ENCODE results near the gene SIT1.

The SIT1 gene

GRCh38 chr9:35606726-35607125 is 44.0 kb downstream of the SIT1 start:
- no peak overlapping the region for H2BK15ac ChIP-seq (ENCODE audit: low read length)
- no peak overlapping the region for H2BK12ac ChIP-seq (ENCODE audit: low read length)
- H3K14ac ChIP-seq (ENCODE audit: low read length), result no peak overlapping the region
- no peak overlapping the region for H3K18ac ChIP-seq (ENCODE audit: low read length)
- H2BK5ac ChIP-seq (ENCODE audit: low read length), result no peak overlapping the region
- H3K4me3 ChIP-seq (ENCODE audit: low read length in 2 of 2), result peak overlapping the region in 1 of 2 donors; percentile 2
- no peak overlapping the region for H2BK120ac ChIP-seq (ENCODE audit: low read depth, low read length)
- no CpG with 5 or more reads among the region's 7 CpGs for WGBS, 2 donors (ENCODE audit: extremely low coverage in 2 of 2, insufficient read length in 2 of 2, insufficient replicate concordance in 1 of 2)
- no peak overlapping the region for H2AK5ac ChIP-seq (ENCODE audit: low read depth, low read length)
- DNase-seq (ENCODE audit: low spot score), result no peak
- H2AFZ ChIP-seq (ENCODE audit: low read length), result no peak overlapping the region
- no peaks in the 10 kb centered on the region for H3K27me3 ChIP-seq (ENCODE audit: control insufficient read depth in 3 of 3, insufficient read depth in 3 of 3, low read depth in 1 of 3, low read length in 3 of 3)
- H3K79me1 ChIP-seq (ENCODE audit: low read depth, low read length), result peaks cover 5% of the 10 kb centered on the region
- H3K9ac ChIP-seq (ENCODE audit: low read depth, low read length, poor library complexity), result no peak overlapping the region
- H3K9me3 ChIP-seq (replicated peaks in 1 of 2; ENCODE audit: control insufficient read depth in 2 of 2, insufficient read depth in 1 of 2, low read depth in 1 of 2, low read length in 2 of 2), result no peaks in the 10 kb centered on the region
- no peak overlapping the region for H3K27ac ChIP-seq (replicated peaks; ENCODE audit: low read length)
- H3K23ac ChIP-seq (ENCODE audit: low read depth, low read length, poor library complexity), result no peak overlapping the region
- H4K91ac ChIP-seq (ENCODE audit: low read depth, low read length, poor library complexity), result no peak overlapping the region
- H3K4ac ChIP-seq (ENCODE audit: low read length), result no peak overlapping the region
- H4K8ac ChIP-seq (ENCODE audit: low read depth, low read length), result no peak overlapping the region
- H3K4me2 ChIP-seq (ENCODE audit: insufficient read depth, low read length, poor library complexity, severe bottlenecking), result no peak overlapping the region
- peaks cover 9 to 10% of the 10 kb centered on the region in 2 donors for H3K4me1 ChIP-seq (ENCODE audit: control insufficient read depth in 2 of 2, insufficient read depth in 1 of 2, low read depth in 1 of 2, low read length in 2 of 2)
- peaks cover 26 to 36% of the 10 kb centered on the region in 2 donors for H3K36me3 ChIP-seq (replicated peaks in 1 of 2; ENCODE audit: control insufficient read depth in 2 of 2, insufficient read depth in 2 of 2, low read length in 2 of 2)

- Histone ChIP-seq H3K4me3 (ENCODE audit: low read length in 2 of 2) (peak overlapping the region; percentile 72 to 91), H2BK15ac (ENCODE audit: low read length) (no peak overlapping the region), H3K23ac (ENCODE audit: low read depth, low read length, poor library complexity) (peak overlapping the region; percentile 86), H3K14ac (ENCODE audit: low read length) (no peak overlapping the region), H2AK5ac (ENCODE audit: low read depth, low read length) (no peak overlapping the region), H3K79me1 (ENCODE audit: low read depth, low read length) (peaks cover 5% of the 10 kb centered on the region), H3K4me1 (ENCODE audit: control insufficient read depth in 2 of 2, insufficient read depth in 1 of 2, low read depth in 1 of 2, low read length in 2 of 2) (peaks cover 9 to 10% of the 10 kb centered on the region in 2 donors), H3K4me2 (ENCODE audit: insufficient read depth, low read length, poor library complexity, severe bottlenecking) (peak overlapping the region; percentile 89), H3K36me3 (replicated peaks in 1 of 2; ENCODE audit: control insufficient read depth in 2 of 2, insufficient read depth in 2 of 2, low read length in 2 of 2) (peaks cover 26 to 36% of the 10 kb centered on the region in 2 donors), H3K9ac (ENCODE audit: low read depth, low read length, poor library complexity) (peak overlapping the region; percentile 88), H2BK12ac (ENCODE audit: low read length) (no peak overlapping the region), H3K4ac (ENCODE audit: low read length) (no peak overlapping the region), H2AFZ (ENCODE audit: low read length) (peak overlapping the region; percentile 87), H4K91ac (ENCODE audit: low read depth, low read length, poor library complexity) (no peak overlapping the region), H2BK120ac (ENCODE audit: low read depth, low read length) (no peak overlapping the region), H3K18ac (ENCODE audit: low read length) (peak overlapping the region; percentile 90), H3K27me3 (ENCODE audit: control insufficient read depth in 3 of 3, insufficient read depth in 3 of 3, low read depth in 1 of 3, low read length in 3 of 3) (no peaks in the 10 kb centered on the region), H2BK5ac (ENCODE audit: low read length) (no peak overlapping the region), H3K9me3 (replicated peaks in 1 of 2; ENCODE audit: control insufficient read depth in 2 of 2, insufficient read depth in 1 of 2, low read depth in 1 of 2, low read length in 2 of 2) (no peaks in the 10 kb centered on the region), H4K8ac (ENCODE audit: low read depth, low read length) (no peak overlapping the region), H3K27ac (replicated peaks; ENCODE audit: low read length) (no peak overlapping the region)
- no CpG with 5 or more reads among the region's 5 CpGs for WGBS, 2 donors (ENCODE audit: extremely low coverage in 2 of 2, insufficient read length in 2 of 2, insufficient replicate concordance in 1 of 2)
- no peak for DNase-seq (ENCODE audit: low spot score)
These were observed 44.6 kb downstream of the SIT1 start for GRCh38 chr9:35606138-35606504.

GRCh38 chr9:35605351-35606137 is 45.2 kb downstream of the SIT1 start:
- Histone ChIP-seq H3K4me2 (ENCODE audit: insufficient read depth, low read length, poor library complexity, severe bottlenecking) (peak overlapping the region; percentile 89), H3K36me3 (replicated peaks in 1 of 2; ENCODE audit: control insufficient read depth in 2 of 2, insufficient read depth in 2 of 2, low read length in 2 of 2) (peaks cover 26 to 35% of the 10 kb centered on the region in 2 donors), H4K91ac (ENCODE audit: low read depth, low read length, poor library complexity) (no peak overlapping the region), H3K23ac (ENCODE audit: low read depth, low read length, poor library complexity) (peak overlapping the region; percentile 86), H3K14ac (ENCODE audit: low read length) (no peak overlapping the region), H4K8ac (ENCODE audit: low read depth, low read length) (no peak overlapping the region), H3K27me3 (ENCODE audit: control insufficient read depth in 3 of 3, insufficient read depth in 3 of 3, low read depth in 1 of 3, low read length in 3 of 3) (no peaks in the 10 kb centered on the region), H3K9me3 (replicated peaks in 1 of 2; ENCODE audit: control insufficient read depth in 2 of 2, insufficient read depth in 1 of 2, low read depth in 1 of 2, low read length in 2 of 2) (no peaks in the 10 kb centered on the region), H3K9ac (ENCODE audit: low read depth, low read length, poor library complexity) (peak overlapping the region; percentile 88), H2BK15ac (ENCODE audit: low read length) (no peak overlapping the region), H2AK5ac (ENCODE audit: low read depth, low read length) (no peak overlapping the region), H3K18ac (ENCODE audit: low read length) (peak overlapping the region; percentile 92), H3K4me3 (ENCODE audit: low read length in 2 of 2) (peak overlapping the region; percentile 72 to 91), H2BK12ac (ENCODE audit: low read length) (no peak overlapping the region), H2AFZ (ENCODE audit: low read length) (peak overlapping the region; percentile 87), H3K4me1 (ENCODE audit: control insufficient read depth in 2 of 2, insufficient read depth in 1 of 2, low read depth in 1 of 2, low read length in 2 of 2) (peaks cover 9 to 10% of the 10 kb centered on the region in 2 donors), H3K79me1 (ENCODE audit: low read depth, low read length) (peaks cover 5% of the 10 kb centered on the region), H3K4ac (ENCODE audit: low read length) (no peak overlapping the region), H2BK120ac (ENCODE audit: low read depth, low read length) (no peak overlapping the region), H2BK5ac (ENCODE audit: low read length) (no peak overlapping the region), H3K27ac (replicated peaks; ENCODE audit: low read length) (no peak overlapping the region)
- WGBS, 2 donors (ENCODE audit: extremely low coverage in 2 of 2, insufficient read length in 2 of 2, insufficient replicate concordance in 1 of 2), result no CpG with 5 or more reads among the region's 76 CpGs
- no peak for DNase-seq (ENCODE audit: low spot score)

- Histone ChIP-seq H3K9ac (ENCODE audit: low read depth, low read length, poor library complexity) (peak within 1 kb of the TSS; percentile 88), H2AFZ (ENCODE audit: low read length) (peak within 1 kb of the TSS; percentile 87), H2BK15ac (ENCODE audit: low read length) (peak within 1 kb of the TSS; percentile 81), H2AK5ac (ENCODE audit: low read depth, low read length) (peak within 1 kb of the TSS; percentile 6), H3K4me3 (ENCODE audit: low read length in 2 of 2) (peak within 1 kb of the TSS; percentile 72 to 91), H3K27ac (replicated peaks; ENCODE audit: low read length) (peak within 1 kb of the TSS; percentile 75), H4K8ac (ENCODE audit: low read depth, low read length) (no peak within 1 kb of the TSS), H3K27me3 (ENCODE audit: control insufficient read depth in 3 of 3, insufficient read depth in 3 of 3, low read depth in 1 of 3, low read length in 3 of 3) (no peaks in the 10 kb centered on the region), H3K36me3 (replicated peaks in 1 of 2; ENCODE audit: control insufficient read depth in 2 of 2, insufficient read depth in 2 of 2, low read length in 2 of 2) (peaks cover 21 to 28% of the 10 kb centered on the region in 2 donors), H4K91ac (ENCODE audit: low read depth, low read length, poor library complexity) (no peak within 1 kb of the TSS), H3K4me2 (ENCODE audit: insufficient read depth, low read length, poor library complexity, severe bottlenecking) (peak within 1 kb of the TSS; percentile 92), H3K79me1 (ENCODE audit: low read depth, low read length) (peaks cover 5% of the 10 kb centered on the region), H3K23ac (ENCODE audit: low read depth, low read length, poor library complexity) (peak within 1 kb of the TSS; percentile 86), H2BK12ac (ENCODE audit: low read length) (no peak within 1 kb of the TSS), H3K18ac (ENCODE audit: low read length) (peak within 1 kb of the TSS; percentile 92), H3K14ac (ENCODE audit: low read length) (no peak within 1 kb of the TSS), H2BK120ac (ENCODE audit: low read depth, low read length) (no peak within 1 kb of the TSS), H2BK5ac (ENCODE audit: low read length) (no peak within 1 kb of the TSS), H3K4me1 (ENCODE audit: control insufficient read depth in 2 of 2, insufficient read depth in 1 of 2, low read depth in 1 of 2, low read length in 2 of 2) (peaks cover 9 to 10% of the 10 kb centered on the region in 2 donors), H3K9me3 (replicated peaks in 1 of 2; ENCODE audit: control insufficient read depth in 2 of 2, insufficient read depth in 1 of 2, low read depth in 1 of 2, low read length in 2 of 2) (no peaks in the 10 kb centered on the region), H3K4ac (ENCODE audit: low read length) (no peak within 1 kb of the TSS)
- WGBS, 2 donors (ENCODE audit: extremely low coverage in 2 of 2, insufficient read length in 2 of 2, insufficient replicate concordance in 1 of 2), result no CpG with 5 or more reads among the region's 55 CpGs
- DNase-seq (ENCODE audit: low spot score), result peak; percentile 85
These were observed 46.0 kb downstream of the SIT1 start, which contains the start of gene TESK1 for GRCh38 chr9:35604578-35605350. TSS of gene TESK1 (plus strand) at chr9:35605262. CDS start at chr9:35605620, 358 bp downstream.

All from neuronal stem cell (in vitro differentiated cells).